HepG2 (cell line): Measurements from ENCODE around the gene ZNRF3. TPM values are rescaled to one million over a fixed set of nuclear protein-coding genes. Genes with fewer than 3 reads are reported as not detected.

Experiments used
- BORCS8-MEF2B ChIP-seq: sonication (generic); formaldehyde crosslinking; IDR thresholded peaks from 2 replicates; pipeline ENCODE4 v1.8.0; 2022; ENCODE audit warnings: mild to moderate bottlenecking, missing genetic modification reagents
- GFI1 ChIP-seq: sonication (generic); formaldehyde crosslinking; IDR thresholded peaks from 2 replicates; pipeline ENCODE4 v1.5.0; 2020; ENCODE audit warnings: missing genetic modification reagents, mild to moderate bottlenecking, borderline replicate concordance
- HNRNPH1 ChIP-seq: fragments of 200-400 bp; formaldehyde crosslinking; optimal IDR thresholded peaks from 2 replicates; pipeline ENCODE3; 2017; ENCODE audit warnings: mild to moderate bottlenecking, low read depth, low read length
- ISL2 ChIP-seq: sonication (generic); formaldehyde crosslinking; IDR thresholded peaks from 2 replicates; pipeline ENCODE4 v1.5.0; 2020; ENCODE audit warnings: missing genetic modification reagents
- KDM4B ChIP-seq: sonication (generic); formaldehyde crosslinking; IDR thresholded peaks from 2 replicates; pipeline ENCODE4 v1.4.0; 2020; ENCODE audit warnings: missing genetic modification reagents
- KDM5A ChIP-seq: fragments of 200-600 bp; sonication (generic); IDR thresholded peaks from 2 replicates; pipeline ENCODE4 v1.7.0; 2018; ENCODE audit warnings: antibody characterized with exemption, mild to moderate bottlenecking, low read length, borderline replicate concordance
- MAFK ChIP-seq, 2 experiments: IDR thresholded peaks in 1 of 2; conservative IDR thresholded peaks in 1 of 2; 2 replicates each; pipeline ENCODE4 v1.6.1; 2011; ENCODE audit warnings: improper control_type of control experiment in 2 of 2, low read length in 2 of 2
- POLR2AphosphoS2 ChIP-seq: IDR thresholded peaks from 2 replicates; pipeline ENCODE4 v1.6.1; 2011; ENCODE audit warnings: low read depth, low read length, improper control_type of control experiment
- STAT5B ChIP-seq: sonication (generic); formaldehyde crosslinking; IDR thresholded peaks from 2 replicates; pipeline ENCODE4 v1.4.0; 2020; ENCODE audit warnings: missing genetic modification reagents
- ZMYM2 ChIP-seq: sonication (generic); formaldehyde crosslinking; IDR thresholded peaks from 2 replicates; pipeline ENCODE4 v1.8.0; 2022; ENCODE audit warnings: mild to moderate bottlenecking, missing genetic modification reagents
- ZNF7 ChIP-seq: IDR thresholded peaks from 2 replicates; pipeline ENCODE4 v1.6.1; 2016; ENCODE audit warnings: missing biosample characterization, missing genetic modification reagents
- ZNF709 ChIP-seq: sonication (generic); formaldehyde crosslinking; IDR thresholded peaks from 2 replicates; pipeline ENCODE4 v1.5.0; 2020; ENCODE audit warnings: mild to moderate bottlenecking, missing genetic modification reagents
- ZNF768 ChIP-seq: sonication (generic); formaldehyde crosslinking; IDR thresholded peaks from 2 replicates; pipeline ENCODE4 v1.4.0; 2020; ENCODE audit warnings: missing genetic modification reagents
- ZNF773 ChIP-seq: sonication (generic); formaldehyde crosslinking; IDR thresholded peaks from 2 replicates; pipeline ENCODE4 v1.4.0; 2020; ENCODE audit warnings: missing genetic modification reagents, borderline replicate concordance
- ZNF788 ChIP-seq: sonication (generic); formaldehyde crosslinking; IDR thresholded peaks from 2 replicates; pipeline ENCODE4 v1.5.0; 2020; ENCODE audit warnings: mild to moderate bottlenecking, missing genetic modification reagents, borderline replicate concordance
- polyA plus RNA-seq, 8 experiments: library from polyadenylated mRNA; depleted of rRNA in 3 of 8; stranded (reverse) in 7 of 8; unstranded in 1 of 8; fragments of >200 nt; fragmentation: Illumina TruSeq in 4 of 8; extraction: Trizol in 4 of 8; gene quantifications; 2 replicates each; pipeline versions ENCODE4 v1.2.1 to v1.2.3, GENCODE V29; 2011 to 2016; ENCODE audit warnings: low read depth in 4 of 8, missing spikeins in 1 of 8, mixed read lengths in 1 of 8; ENCODE audit not compliant: insufficient read depth in 1 of 8
- total RNA-seq, 5 experiments: library from RNA; depleted of rRNA; stranded (reverse); fragments of >200 nt; fragmentation: Illumina TruSeq; extraction: Trizol; gene quantifications; 2 replicates each; pipeline ENCODE4 v1.2.3, GENCODE V29; 2016; ENCODE audit warnings: low read depth in 1 of 5
- TF ChIP-seq, protein P1 (sequence below): IDR thresholded peaks from 2 replicates; pipeline ENCODE4 v1.6.1; 2018; ENCODE audit warnings: missing genetic modification reagents, mild to moderate bottlenecking, missing compliant biosample characterization
- TF ChIP-seq, protein P2 (sequence below): sonication (generic); formaldehyde crosslinking; IDR thresholded peaks from 2 replicates; pipeline ENCODE4 v1.4.0; 2020; ENCODE audit warnings: missing genetic modification reagents
- TF ChIP-seq, protein P3 (sequence below): IDR thresholded peaks from 2 replicates; pipeline ENCODE4 v1.6.1; 2018; ENCODE audit warnings: missing genetic modification reagents
- TF ChIP-seq, protein P4 (sequence below): IDR thresholded peaks from 2 replicates; pipeline ENCODE4 v1.6.1; 2016; ENCODE audit warnings: missing compliant biosample characterization, missing genetic modification reagents, borderline replicate concordance
- TF ChIP-seq, protein P5 (sequence below): sonication (generic); formaldehyde crosslinking; IDR thresholded peaks from 2 replicates; pipeline ENCODE4 v1.5.1; 2020; ENCODE audit warnings: missing genetic modification reagents, mild to moderate bottlenecking, borderline replicate concordance

ZNRF3 gene
- total and polyA plus RNA-seq, 2 of the 13 experiments (the other 11 are each of a cell fraction or from before 2014, with no cell fraction given): 20.3 to 36.7 TPM

DNA sequence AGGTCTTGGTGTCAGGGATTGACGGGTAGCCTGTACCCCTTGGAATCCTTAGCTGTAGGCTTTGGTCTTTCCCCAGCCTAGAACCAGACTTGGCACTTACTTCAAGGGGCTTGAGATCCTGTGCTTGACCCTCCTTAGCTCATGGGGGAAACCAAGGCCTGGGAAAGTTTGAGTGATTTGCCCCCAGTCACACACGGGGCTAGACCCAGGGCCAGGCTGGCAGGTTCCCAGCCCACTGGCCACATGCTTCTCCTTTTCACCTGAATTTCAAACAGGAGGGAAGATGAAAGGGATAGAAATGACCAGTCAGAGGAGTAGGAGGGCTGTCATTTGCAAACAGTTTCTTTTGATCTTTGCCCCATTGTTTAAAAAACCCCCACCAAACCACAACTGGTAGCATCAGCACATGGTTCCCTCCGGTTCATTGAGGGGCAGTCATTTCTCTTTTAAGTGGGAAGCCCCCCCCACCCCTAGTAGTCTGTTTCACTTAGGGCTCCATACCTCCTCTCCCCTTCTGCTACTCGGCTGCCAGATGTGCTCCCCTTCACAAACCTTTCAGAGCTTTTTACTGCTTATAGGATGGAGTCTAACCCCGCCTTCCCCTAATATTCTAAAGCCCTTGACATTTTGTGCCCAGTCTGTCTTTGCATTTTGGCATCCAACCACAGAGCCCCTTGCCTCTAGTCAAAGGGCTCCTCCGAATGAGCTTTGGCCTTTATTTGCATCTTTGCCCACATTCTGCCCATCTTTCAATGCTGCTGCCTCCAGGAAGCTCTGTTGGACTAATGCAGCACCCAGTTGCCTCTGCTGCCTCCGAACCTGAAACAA lies 37.6 kb downstream of the ZNRF3 start (continued):
- TF ChIP-seq ZNF768 (CRISPR knock-in tag) (no peak), ISL2 (CRISPR knock-in tag) (peak; percentile 96), ZNF7 (CRISPR knock-in tag) (no peak), ZNF773 (no peak), KDM4B (peak; percentile 48; the same call in 1 of the 2 replicates), ZNF709 (peak; percentile 79; the same call in 1 of the 2 replicates), MAFK (conservative IDR thresholded peaks at IDR 0.05 in 1 of 2, IDR thresholded peaks at IDR 0.05 in 1 of 2; ENCODE audit: low read length in 2 of 2) (no peak), ZMYM2 (CRISPR knock-in tag) (peak; percentile 28; the same call in 1 of the 2 replicates), KDM5A (no peak; the same call in 1 of the 2 replicates), POLR2AphosphoS2 (no peak), GFI1 (CRISPR knock-in tag) (peak; percentile 78), BORCS8-MEF2B (CRISPR knock-in tag) (peak; percentile 58), ZNF788 (CRISPR knock-in tag) (peak; percentile 43; the same call in 1 of the 2 replicates), STAT5B (CRISPR knock-in tag) (no peak), HNRNPH1 (no peak)
- TF ChIP-seq, protein P1, sequence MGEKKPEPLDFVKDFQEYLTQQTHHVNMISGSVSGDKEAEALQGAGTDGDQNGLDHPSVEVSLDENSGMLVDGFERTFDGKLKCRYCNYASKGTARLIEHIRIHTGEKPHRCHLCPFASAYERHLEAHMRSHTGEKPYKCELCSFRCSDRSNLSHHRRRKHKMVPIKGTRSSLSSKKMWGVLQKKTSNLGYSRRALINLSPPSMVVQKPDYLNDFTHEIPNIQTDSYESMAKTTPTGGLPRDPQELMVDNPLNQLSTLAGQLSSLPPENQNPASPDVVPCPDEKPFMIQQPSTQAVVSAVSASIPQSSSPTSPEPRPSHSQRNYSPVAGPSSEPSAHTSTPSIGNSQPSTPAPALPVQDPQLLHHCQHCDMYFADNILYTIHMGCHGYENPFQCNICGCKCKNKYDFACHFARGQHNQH (CRISPR knock-in tag): peak; percentile 84; the same call in 1 of the 2 replicates
- TF ChIP-seq, protein P2, sequence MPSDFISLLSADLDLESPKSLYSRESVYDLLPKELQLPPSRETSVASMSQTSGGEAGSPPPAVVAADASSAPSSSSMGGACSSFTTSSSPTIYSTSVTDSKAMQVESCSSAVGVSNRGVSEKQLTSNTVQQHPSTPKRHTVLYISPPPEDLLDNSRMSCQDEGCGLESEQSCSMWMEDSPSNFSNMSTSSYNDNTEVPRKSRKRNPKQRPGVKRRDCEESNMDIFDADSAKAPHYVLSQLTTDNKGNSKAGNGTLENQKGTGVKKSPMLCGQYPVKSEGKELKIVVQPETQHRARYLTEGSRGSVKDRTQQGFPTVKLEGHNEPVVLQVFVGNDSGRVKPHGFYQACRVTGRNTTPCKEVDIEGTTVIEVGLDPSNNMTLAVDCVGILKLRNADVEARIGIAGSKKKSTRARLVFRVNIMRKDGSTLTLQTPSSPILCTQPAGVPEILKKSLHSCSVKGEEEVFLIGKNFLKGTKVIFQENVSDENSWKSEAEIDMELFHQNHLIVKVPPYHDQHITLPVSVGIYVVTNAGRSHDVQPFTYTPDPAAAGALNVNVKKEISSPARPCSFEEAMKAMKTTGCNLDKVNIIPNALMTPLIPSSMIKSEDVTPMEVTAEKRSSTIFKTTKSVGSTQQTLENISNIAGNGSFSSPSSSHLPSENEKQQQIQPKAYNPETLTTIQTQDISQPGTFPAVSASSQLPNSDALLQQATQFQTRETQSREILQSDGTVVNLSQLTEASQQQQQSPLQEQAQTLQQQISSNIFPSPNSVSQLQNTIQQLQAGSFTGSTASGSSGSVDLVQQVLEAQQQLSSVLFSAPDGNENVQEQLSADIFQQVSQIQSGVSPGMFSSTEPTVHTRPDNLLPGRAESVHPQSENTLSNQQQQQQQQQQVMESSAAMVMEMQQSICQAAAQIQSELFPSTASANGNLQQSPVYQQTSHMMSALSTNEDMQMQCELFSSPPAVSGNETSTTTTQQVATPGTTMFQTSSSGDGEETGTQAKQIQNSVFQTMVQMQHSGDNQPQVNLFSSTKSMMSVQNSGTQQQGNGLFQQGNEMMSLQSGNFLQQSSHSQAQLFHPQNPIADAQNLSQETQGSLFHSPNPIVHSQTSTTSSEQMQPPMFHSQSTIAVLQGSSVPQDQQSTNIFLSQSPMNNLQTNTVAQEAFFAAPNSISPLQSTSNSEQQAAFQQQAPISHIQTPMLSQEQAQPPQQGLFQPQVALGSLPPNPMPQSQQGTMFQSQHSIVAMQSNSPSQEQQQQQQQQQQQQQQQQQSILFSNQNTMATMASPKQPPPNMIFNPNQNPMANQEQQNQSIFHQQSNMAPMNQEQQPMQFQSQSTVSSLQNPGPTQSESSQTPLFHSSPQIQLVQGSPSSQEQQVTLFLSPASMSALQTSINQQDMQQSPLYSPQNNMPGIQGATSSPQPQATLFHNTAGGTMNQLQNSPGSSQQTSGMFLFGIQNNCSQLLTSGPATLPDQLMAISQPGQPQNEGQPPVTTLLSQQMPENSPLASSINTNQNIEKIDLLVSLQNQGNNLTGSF: 0 out of 2 replicates have a peak, but pooled peaks have one; percentile 66
- TF ChIP-seq, protein P3, sequence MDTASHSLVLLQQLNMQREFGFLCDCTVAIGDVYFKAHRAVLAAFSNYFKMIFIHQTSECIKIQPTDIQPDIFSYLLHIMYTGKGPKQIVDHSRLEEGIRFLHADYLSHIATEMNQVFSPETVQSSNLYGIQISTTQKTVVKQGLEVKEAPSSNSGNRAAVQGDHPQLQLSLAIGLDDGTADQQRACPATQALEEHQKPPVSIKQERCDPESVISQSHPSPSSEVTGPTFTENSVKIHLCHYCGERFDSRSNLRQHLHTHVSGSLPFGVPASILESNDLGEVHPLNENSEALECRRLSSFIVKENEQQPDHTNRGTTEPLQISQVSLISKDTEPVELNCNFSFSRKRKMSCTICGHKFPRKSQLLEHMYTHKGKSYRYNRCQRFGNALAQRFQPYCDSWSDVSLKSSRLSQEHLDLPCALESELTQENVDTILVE: no peak; the same call in 1 of the 2 replicates
- TF ChIP-seq, protein P4, sequence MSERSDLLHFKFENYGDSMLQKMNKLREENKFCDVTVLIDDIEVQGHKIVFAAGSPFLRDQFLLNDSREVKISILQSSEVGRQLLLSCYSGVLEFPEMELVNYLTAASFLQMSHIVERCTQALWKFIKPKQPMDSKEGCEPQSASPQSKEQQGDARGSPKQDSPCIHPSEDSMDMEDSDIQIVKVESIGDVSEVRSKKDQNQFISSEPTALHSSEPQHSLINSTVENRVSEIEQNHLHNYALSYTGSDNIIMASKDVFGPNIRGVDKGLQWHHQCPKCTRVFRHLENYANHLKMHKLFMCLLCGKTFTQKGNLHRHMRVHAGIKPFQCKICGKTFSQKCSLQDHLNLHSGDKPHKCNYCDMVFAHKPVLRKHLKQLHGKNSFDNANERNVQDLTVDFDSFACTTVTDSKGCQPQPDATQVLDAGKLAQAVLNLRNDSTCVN (CRISPR knock-in tag): no peak
- TF ChIP-seq, protein P5, sequence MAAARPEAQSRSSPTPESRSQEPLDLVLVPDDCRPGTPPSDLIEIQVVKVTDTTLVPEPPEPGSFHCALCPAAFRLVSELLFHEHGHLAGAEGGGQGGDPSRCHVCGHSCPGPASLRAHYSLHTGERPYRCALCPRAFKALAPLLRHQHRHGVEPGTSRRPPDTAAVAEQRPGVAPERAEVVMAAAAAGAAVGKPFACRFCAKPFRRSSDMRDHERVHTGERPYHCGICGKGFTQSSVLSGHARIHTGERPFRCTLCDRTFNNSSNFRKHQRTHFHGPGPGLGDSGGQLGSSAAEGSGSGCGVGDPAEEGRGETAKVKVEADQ: no peak
